RWPE1 (cell line): Measurements from ENCODE around the gene BIN2.

Experiments used
- CTCF ChIA-PET: fragments of 350-600 bp; sonication (Branson Sonifier 250); formaldehyde crosslinking; extraction: SDS; loops from one replicate; lab custom pipeline; 2021; lab: Yijun Ruan, JAX
- POLR2A ChIA-PET: fragments of 400-600 bp; formaldehyde crosslinking; extraction: SDS; loops from one replicate; lab custom pipeline; 2020; ENCODE audit warnings: antibody characterized with exemption; ENCODE audit not compliant: low non-redundant PET; lab: Yijun Ruan, JAX
- DNase-seq: peaks from one replicate; pipeline ENCODE4 v3.0.0; 2012; ENCODE audit warnings: low spot score
- H3K27ac ChIP-seq: fragments of 450-650 bp; 2 replicates; pipeline ENCODE4 v1.5.1; 2017
- TF ChIP-seq, protein P1 (sequence below): fragments of 450-650 bp; conservative IDR thresholded peaks from 2 replicates; pipeline ENCODE4 v1.5.1; 2017; ENCODE audit warnings: low read depth, mild to moderate bottlenecking

Gene BIN2

DNA sequence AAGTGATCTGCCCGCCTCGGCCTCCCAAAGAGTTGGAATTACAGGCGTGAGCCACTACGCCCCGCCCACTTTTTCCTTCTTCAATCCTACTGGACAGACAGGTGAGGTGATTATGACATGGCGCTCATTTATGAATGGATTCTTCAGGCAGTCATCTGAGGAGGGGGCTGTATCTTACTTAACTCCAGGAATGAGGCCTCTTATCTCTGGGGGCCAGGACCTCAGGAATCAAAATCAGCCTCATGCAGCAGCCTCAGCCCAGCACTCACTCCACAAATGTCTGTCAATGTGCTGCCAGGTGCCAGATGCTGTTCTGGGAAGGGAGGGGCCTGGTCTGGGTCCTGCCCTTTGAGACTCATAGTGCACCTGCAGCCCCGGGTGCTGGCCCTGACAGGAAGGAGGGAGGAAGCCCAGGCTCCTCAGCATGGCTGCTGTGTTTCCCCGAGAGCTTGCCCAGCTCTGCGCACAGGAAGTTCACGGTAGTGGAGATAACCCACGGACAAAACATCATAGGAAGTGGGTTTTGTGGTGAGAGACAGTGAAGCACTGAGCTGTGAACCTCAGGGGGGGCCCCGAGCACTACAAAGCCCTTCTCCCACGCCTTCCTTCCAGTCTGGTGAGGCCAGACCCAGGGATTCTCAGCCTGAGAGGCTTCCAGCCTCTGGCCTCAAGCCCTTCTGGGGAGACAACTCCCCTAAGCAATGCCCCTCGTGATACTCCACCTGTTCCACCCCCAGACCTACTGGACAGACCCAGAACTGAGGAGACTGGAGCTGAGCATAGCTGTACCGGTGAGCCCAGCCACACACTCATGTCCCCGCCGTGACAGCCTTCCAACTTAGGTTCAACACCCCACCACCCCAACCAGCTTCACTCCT lies 44.9 kb upstream of the BIN2 start:
- no peak for DNase-seq
- TF ChIP-seq, protein P1, sequence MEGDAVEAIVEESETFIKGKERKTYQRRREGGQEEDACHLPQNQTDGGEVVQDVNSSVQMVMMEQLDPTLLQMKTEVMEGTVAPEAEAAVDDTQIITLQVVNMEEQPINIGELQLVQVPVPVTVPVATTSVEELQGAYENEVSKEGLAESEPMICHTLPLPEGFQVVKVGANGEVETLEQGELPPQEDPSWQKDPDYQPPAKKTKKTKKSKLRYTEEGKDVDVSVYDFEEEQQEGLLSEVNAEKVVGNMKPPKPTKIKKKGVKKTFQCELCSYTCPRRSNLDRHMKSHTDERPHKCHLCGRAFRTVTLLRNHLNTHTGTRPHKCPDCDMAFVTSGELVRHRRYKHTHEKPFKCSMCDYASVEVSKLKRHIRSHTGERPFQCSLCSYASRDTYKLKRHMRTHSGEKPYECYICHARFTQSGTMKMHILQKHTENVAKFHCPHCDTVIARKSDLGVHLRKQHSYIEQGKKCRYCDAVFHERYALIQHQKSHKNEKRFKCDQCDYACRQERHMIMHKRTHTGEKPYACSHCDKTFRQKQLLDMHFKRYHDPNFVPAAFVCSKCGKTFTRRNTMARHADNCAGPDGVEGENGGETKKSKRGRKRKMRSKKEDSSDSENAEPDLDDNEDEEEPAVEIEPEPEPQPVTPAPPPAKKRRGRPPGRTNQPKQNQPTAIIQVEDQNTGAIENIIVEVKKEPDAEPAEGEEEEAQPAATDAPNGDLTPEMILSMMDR = no peak
- CTCF ChIA-PET = interaction anchor here (1.0 kb wide), 1 partner anchor 68 kb away, joined by 3 read pairs; no protein-coding TSS in a partner anchor
- POLR2A ChIA-PET = no interaction called here
- no peak overlapping the region for H3K27ac ChIP-seq

- no peak overlapping the region for H3K27ac ChIP-seq
- POLR2A ChIA-PET = no interaction called here
- CTCF ChIA-PET = no interaction called here
- DNase-seq = no peak
- TF ChIP-seq, protein P1 = no peak
These were observed 41.3 kb upstream of the BIN2 start for GRCh38 chr12:51365276-51365675.

GRCh38 chr12:51364001-51364400 lies 40.0 kb upstream of the BIN2 start:
- TF ChIP-seq, protein P1 = no peak
- POLR2A ChIA-PET = no interaction called here
- CTCF ChIA-PET = no interaction called here
- no peak overlapping the region for H3K27ac ChIP-seq
- no peak for DNase-seq

DNA sequence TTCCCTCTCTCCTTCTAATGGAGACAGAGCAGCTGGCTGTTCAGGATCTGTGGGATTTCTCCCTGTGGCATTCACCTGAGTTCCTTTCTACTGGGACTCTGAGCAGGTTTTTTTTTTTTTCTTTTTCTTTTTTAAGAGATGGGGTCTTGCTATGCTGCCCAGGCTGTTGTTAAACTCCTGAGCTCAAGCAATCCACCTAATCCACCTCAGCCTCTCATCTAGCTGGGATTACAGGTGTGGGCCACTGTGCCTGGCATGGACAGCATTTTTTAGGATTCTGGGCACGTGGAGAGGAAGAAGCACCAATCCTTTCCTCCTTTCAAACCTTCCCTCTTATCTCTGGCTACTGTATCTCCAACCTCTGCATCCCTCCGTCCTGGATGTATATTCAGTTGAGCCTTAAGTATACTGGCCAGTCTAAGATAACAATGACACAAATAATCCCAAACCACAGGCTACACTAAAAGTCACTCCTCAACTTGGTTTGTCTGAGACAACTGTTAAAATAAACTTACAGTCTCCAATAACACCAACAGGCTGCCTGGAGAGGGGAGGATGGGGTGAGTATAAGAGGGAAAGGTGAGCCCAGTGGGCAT lies 38.9 kb upstream of the BIN2 start:
- DNase-seq = no peak
- TF ChIP-seq, protein P1 = no peak
- ChIA-PET CTCF (interaction anchor here (0.7 kb wide), 1 partner anchor 96 kb away, joined by 3 read pairs; no protein-coding TSS in a partner anchor), POLR2A (interaction anchor here (1.0 kb wide), 1 partner anchor 9 kb away, joined by 3 read pairs; no protein-coding TSS in a partner anchor)
- H3K27ac ChIP-seq = no peak overlapping the region

- ChIA-PET POLR2A (interaction anchor here (1.0 kb wide), 1 partner anchor 9 kb away, joined by 3 read pairs; no protein-coding TSS in a partner anchor), CTCF (interaction anchor here (0.7 to 1.9 kb wide), 2 partner anchors 93 to 96 kb away, joined by 3 to 4 read pairs; no protein-coding TSS in a partner anchor)
- TF ChIP-seq, protein P1 = no peak
- no peak for DNase-seq
- no peak overlapping the region for H3K27ac ChIP-seq
These were observed 38.3 kb upstream of the BIN2 start for GRCh38 chr12:51362307-51362706.

- CTCF ChIA-PET = interaction anchor here (0.9 to 1.9 kb wide), 2 partner anchors 12 to 92 kb away, joined by 3 to 4 read pairs; no protein-coding TSS in a partner anchor
- TF ChIP-seq, protein P1 = no peak
- no peak for DNase-seq
- H3K27ac ChIP-seq = no peak overlapping the region
- POLR2A ChIA-PET = no interaction called here
These were observed 37.4 kb upstream of the BIN2 start for GRCh38 chr12:51361161-51362016.
